NB4 (cell line): Measurements from ENCODE around the gene TEAD1.

Source experiments
- DNase-seq: peaks from one replicate; pipeline ENCODE4 v3.0.0; 2010; ENCODE audit warnings: low read depth
- H3K4me3 ChIP-seq: one replicate; pipeline ENCODE4 v1.5.1; 2011; ENCODE audit warnings: mild to moderate bottlenecking, low read depth, low read length, moderate library complexity
- MYC ChIP-seq: IDR thresholded peaks from 2 replicates; pipeline ENCODE4 v1.6.1; 2011; ENCODE audit warnings: low read depth, low read length
- POLR2A ChIP-seq: IDR thresholded peaks from 2 replicates; pipeline ENCODE4 v1.6.1; 2011; ENCODE audit warnings: mild to moderate bottlenecking; ENCODE audit not compliant: insufficient read length; ENCODE audit errors: extremely low read depth
- TF ChIP-seq, protein P1 (sequence below): IDR thresholded peaks from 2 replicates; pipeline ENCODE4 v1.6.1; 2011; ENCODE audit warnings: low read depth, low read length
- TF ChIP-seq, protein P2 (sequence below): IDR thresholded peaks from one replicate; pipeline ENCODE4 v1.5.1; 2012; ENCODE audit warnings: low read depth, low read length

Gene TEAD1

DNA sequence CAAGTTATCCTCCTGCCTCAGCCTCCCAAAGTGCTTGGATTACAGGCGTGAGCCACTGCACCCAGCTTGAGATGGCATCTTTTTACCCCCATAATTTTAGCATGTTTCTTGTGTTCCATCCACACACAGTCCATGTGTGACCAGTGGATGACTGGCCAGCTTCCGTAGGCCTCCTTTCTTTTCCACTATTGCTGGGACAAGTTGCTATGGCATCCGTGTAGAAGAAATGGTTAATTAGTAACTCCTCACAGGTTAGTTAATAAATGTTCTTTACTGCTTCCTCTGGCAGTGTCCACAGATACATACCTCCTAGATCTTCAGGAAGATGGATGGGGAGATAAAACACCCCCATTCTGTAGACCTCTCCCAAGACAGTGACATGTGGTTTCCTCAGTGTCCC, 180.6 kb downstream of the TEAD1 start:
- H3K4me3 ChIP-seq, result no peak overlapping the region
- TF ChIP-seq MYC, result no peak
- TF ChIP-seq POLR2A, result no peak
- TF ChIP-seq, protein P1, sequence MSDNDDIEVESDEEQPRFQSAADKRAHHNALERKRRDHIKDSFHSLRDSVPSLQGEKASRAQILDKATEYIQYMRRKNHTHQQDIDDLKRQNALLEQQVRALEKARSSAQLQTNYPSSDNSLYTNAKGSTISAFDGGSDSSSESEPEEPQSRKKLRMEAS, result no peak
- TF ChIP-seq, protein P2, sequence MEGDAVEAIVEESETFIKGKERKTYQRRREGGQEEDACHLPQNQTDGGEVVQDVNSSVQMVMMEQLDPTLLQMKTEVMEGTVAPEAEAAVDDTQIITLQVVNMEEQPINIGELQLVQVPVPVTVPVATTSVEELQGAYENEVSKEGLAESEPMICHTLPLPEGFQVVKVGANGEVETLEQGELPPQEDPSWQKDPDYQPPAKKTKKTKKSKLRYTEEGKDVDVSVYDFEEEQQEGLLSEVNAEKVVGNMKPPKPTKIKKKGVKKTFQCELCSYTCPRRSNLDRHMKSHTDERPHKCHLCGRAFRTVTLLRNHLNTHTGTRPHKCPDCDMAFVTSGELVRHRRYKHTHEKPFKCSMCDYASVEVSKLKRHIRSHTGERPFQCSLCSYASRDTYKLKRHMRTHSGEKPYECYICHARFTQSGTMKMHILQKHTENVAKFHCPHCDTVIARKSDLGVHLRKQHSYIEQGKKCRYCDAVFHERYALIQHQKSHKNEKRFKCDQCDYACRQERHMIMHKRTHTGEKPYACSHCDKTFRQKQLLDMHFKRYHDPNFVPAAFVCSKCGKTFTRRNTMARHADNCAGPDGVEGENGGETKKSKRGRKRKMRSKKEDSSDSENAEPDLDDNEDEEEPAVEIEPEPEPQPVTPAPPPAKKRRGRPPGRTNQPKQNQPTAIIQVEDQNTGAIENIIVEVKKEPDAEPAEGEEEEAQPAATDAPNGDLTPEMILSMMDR, result no peak
- DNase-seq, result no peak

DNA sequence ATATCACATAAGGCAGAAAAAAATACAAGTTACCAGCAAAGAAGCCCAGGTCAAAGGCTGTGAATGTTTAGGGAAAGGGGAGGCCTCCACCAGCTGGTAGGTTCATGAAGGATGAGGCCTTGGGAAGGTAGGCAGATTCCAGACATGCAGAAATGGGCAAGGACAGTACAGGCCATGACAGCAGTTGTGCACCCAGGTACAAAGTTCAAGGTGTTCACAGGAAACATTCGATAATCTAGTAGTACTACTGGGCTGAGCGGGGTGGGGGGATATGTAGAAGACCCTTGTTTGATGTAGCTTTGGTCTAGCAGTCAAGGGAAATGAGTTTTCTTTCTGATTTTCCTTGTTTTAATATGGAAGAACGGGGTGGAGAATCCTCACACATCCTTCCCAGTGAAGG, 182.1 kb downstream of the TEAD1 start:
- DNase-seq, result no peak
- no peak overlapping the region for H3K4me3 ChIP-seq
- TF ChIP-seq, protein P1, result no peak
- TF ChIP-seq POLR2A (no peak), MYC (no peak)
- TF ChIP-seq, protein P2, result no peak

DNA sequence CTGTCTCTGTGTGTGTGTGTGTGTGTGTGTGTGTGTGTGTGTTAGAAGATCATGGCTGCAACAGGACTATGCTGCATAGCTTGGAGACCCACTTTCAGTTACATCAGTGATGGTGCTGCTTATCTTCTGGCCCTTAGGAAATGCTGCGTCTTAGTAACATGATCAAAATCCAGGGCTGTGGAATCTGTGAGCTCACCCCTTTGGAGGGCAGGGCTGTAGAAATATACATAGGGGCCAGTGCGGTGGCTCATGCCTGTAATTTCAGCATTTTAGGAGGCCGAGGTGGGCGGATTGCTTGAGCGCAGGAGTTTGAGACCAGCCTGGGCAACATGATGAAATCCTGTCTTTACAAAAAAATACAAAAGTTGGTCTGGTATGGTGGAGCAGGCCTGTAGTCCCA, 183.4 kb downstream of the TEAD1 start:
- no peak for DNase-seq
- no peak overlapping the region for H3K4me3 ChIP-seq
- no peak for TF ChIP-seq POLR2A
- TF ChIP-seq, protein P1, result no peak
- TF ChIP-seq, protein P2, result no peak
- TF ChIP-seq MYC, result no peak

DNA sequence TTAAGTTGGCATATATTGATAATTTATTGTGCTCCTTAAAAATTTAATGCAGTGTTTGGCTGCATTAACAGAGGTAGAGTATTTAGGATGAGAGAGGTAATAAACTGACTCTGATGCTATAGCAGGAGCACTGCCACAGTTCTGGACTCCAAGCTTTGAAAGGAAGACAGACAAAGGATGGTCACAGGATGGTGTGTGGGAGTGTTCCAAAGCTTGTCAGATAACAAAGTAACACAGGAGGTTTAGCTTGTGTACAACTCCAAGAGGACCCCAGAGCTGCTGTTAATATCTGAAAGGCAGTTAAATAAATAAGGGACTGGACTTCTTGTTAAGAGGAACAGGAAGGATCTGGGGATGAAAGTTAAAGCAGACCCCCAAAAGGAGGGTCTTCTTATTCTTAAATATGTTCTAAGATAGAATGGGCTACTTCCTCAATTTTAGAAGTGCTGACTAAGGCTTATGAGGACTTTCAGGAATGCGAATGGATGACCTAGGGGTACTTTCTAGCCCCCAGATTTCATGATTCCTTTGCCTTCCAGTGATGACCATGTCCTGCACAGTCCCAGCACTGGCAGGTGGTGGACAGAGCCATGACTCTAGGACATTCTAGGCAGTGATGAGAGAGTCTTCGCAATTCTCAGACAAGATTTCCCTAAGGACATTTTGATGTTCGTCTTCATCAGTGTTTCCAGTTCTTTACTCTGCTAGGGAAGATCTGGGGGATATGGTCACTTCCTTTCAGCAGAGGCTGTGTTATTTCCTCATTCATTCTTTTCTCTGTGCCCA, 185.8 kb downstream of the TEAD1 start:
- peak; percentile 6 for DNase-seq
- TF ChIP-seq, protein P1, result no peak
- TF ChIP-seq, protein P2, result no peak
- no peak for TF ChIP-seq MYC
- no peak for TF ChIP-seq POLR2A
- no peak overlapping the region for H3K4me3 ChIP-seq

DNA sequence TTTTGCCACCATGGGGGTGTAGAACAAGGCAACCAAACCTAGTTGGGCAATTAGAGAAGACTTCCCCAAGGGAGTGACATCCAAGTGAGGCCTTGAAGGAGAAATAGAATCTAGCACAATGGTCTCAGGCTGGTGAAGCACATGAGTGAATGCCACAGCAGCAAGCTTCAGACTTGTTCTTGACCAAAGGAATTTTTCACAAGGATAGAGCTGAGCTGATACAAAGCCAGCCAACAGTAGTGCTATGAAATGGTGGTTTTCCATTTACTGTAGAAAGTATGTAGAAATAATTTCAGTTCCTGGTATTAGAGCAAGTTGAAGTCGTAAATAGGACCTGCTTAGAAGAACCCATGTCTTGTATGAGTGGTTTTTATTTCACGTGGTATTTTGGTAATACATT, 186.6 kb downstream of the TEAD1 start:
- DNase-seq, result no peak
- TF ChIP-seq POLR2A (no peak), MYC (no peak)
- TF ChIP-seq, protein P2, result no peak
- TF ChIP-seq, protein P1, result no peak
- H3K4me3 ChIP-seq, result no peak overlapping the region
